IMR-90 (cell line): ENCODE measurements around the gene TNS3. TPM values are rescaled to one million over a fixed set of nuclear protein-coding genes. Genes with fewer than 3 reads are reported as not detected.

Source experiments
- ATAC-seq: fragments of 200-7000 bp; cut with Tn5 transposase; 2 replicates; pipeline ENCODE4 v1.9.1; 2020; ENCODE audit warnings: low read depth, mild to moderate bottlenecking, moderate library complexity
- BruUV-seq: library from RNA; stranded (reverse); fragments of 400-500 nt; replicated peaks from 2 replicates; lab custom pipeline; 2021; lab: Mats Ljungman, UMichigan
- CTCF ChIA-PET: fragments of 300-600 bp; formaldehyde crosslinking; extraction: SDS; loops from one replicate; lab custom pipeline; 2021; ENCODE audit warnings: antibody characterized with exemption; lab: Yijun Ruan, JAX
- POLR2A ChIA-PET: fragments of 300-600 bp; sonication (Branson Sonifier 250); formaldehyde crosslinking; loops from one replicate; lab custom pipeline; 2022; ENCODE audit warnings: antibody characterized with exemption; ENCODE audit not compliant: unreplicated experiment; lab: Charles Lee
- DNase-seq: peaks from one replicate; pipeline ENCODE4 v3.0.0; 2013
- H2AFZ ChIP-seq: replicated peaks from 2 replicates; pipeline ENCODE3; 2013; ENCODE audit warnings: low read length, mild to moderate bottlenecking; ENCODE audit not compliant: poor library complexity
- H2AK5ac ChIP-seq: 2 replicates; pipeline ENCODE4 v1.6.1; 2013; ENCODE audit warnings: low read depth, low read length, inconsistent platforms
- H2AK9ac ChIP-seq: replicated peaks from 2 replicates; pipeline ENCODE3; 2013; ENCODE audit warnings: mild to moderate bottlenecking, low read depth, low read length, moderate library complexity; ENCODE audit not compliant: poor library complexity
- H2BK120ac ChIP-seq: 2 replicates; pipeline ENCODE4 v1.6.1; 2013; ENCODE audit warnings: low read depth, low read length, inconsistent platforms
- H2BK15ac ChIP-seq: 3 replicates; pipeline ENCODE4 v1.6.1; 2013; ENCODE audit warnings: low read depth, low read length, inconsistent platforms
- H2BK20ac ChIP-seq: 2 replicates; pipeline ENCODE4 v1.6.1; 2013; ENCODE audit warnings: low read depth, mild to moderate bottlenecking, inconsistent platforms, low read length, moderate library complexity
- H2BK5ac ChIP-seq: 2 replicates; pipeline ENCODE4 v1.6.1; 2013; ENCODE audit warnings: mild to moderate bottlenecking, low read depth, low read length, inconsistent platforms; ENCODE audit not compliant: poor library complexity, severe bottlenecking
- H3K14ac ChIP-seq: replicated peaks from 2 replicates; pipeline ENCODE4 v1.6.1; 2013; ENCODE audit warnings: low read depth, low read length, inconsistent platforms
- H3K18ac ChIP-seq: 2 replicates; pipeline ENCODE4 v1.6.1; 2013; ENCODE audit warnings: low read depth, low read length, control low read depth
- H3K23ac ChIP-seq: 2 replicates; pipeline ENCODE4 v1.6.1; 2013; ENCODE audit warnings: low read depth, low read length, inconsistent platforms
- H3K27ac ChIP-seq: 2 replicates; pipeline ENCODE4 v1.5.1; 2013; ENCODE audit warnings: mild to moderate bottlenecking, control low read depth, low read length; ENCODE audit not compliant: insufficient read depth
- H3K27me3 ChIP-seq: 2 replicates; pipeline ENCODE4 v1.6.1; 2013; ENCODE audit warnings: low read length; ENCODE audit not compliant: control insufficient read depth, insufficient read depth
- H3K36me3 ChIP-seq: 2 replicates; pipeline ENCODE4 v1.6.1; 2013; ENCODE audit warnings: low read length, mixed read lengths; ENCODE audit not compliant: control insufficient read depth, insufficient read depth
- H3K4ac ChIP-seq: 2 replicates; pipeline ENCODE4 v1.6.1; 2013; ENCODE audit warnings: low read depth, low read length, inconsistent platforms
- H3K4me1 ChIP-seq: 2 replicates; pipeline ENCODE4 v1.6.1; 2013; ENCODE audit warnings: low read length, mixed read lengths; ENCODE audit not compliant: control insufficient read depth, insufficient read depth
- H3K4me2 ChIP-seq: 2 replicates; pipeline ENCODE4 v1.6.1; 2013; ENCODE audit warnings: low read depth, mild to moderate bottlenecking, control low read depth, low read length, moderate library complexity
- H3K4me3 ChIP-seq: 2 replicates; pipeline ENCODE4 v1.5.1; 2013; ENCODE audit warnings: low read depth, mild to moderate bottlenecking, control low read depth, low read length, moderate library complexity; ENCODE audit not compliant: insufficient read depth
- H3K56ac ChIP-seq: 2 replicates; pipeline ENCODE4 v1.6.1; 2013; ENCODE audit warnings: low read length, inconsistent platforms; ENCODE audit not compliant: insufficient read depth; ENCODE audit errors: extremely low read depth
- H3K79me1 ChIP-seq, 2 experiments: 2 replicates each; pipeline ENCODE4 v1.6.1; 2013; ENCODE audit warnings: low read length in 2 of 2, inconsistent platforms in 1 of 2, low read depth in 1 of 2
- H3K9ac ChIP-seq: 2 replicates; pipeline ENCODE4 v1.6.1; 2013; ENCODE audit warnings: low read depth, low read length, control low read depth
- H3K9me1 ChIP-seq: 2 replicates; pipeline ENCODE4 v1.6.1; 2013; ENCODE audit warnings: low read length, inconsistent platforms; ENCODE audit not compliant: insufficient read depth
- H3K9me3 ChIP-seq: 2 replicates; pipeline ENCODE4 v1.6.1; 2013; ENCODE audit warnings: low read length; ENCODE audit not compliant: control insufficient read depth, insufficient read depth
- H4K20me1 ChIP-seq: 2 replicates; pipeline ENCODE4 v1.6.1; 2013; ENCODE audit warnings: low read length, inconsistent platforms; ENCODE audit not compliant: insufficient read depth
- H4K5ac ChIP-seq: 2 replicates; pipeline ENCODE4 v1.6.1; 2013; ENCODE audit warnings: mild to moderate bottlenecking, low read depth, low read length, control low read depth
- H4K8ac ChIP-seq, 2 experiments: 2 replicates each; pipeline ENCODE4 v1.6.1; 2013; ENCODE audit warnings: low read depth in 2 of 2, low read length in 2 of 2, control low read depth in 1 of 2, inconsistent platforms in 1 of 2
- H4K91ac ChIP-seq: 2 replicates; pipeline ENCODE4 v1.6.1; 2013; ENCODE audit warnings: low read depth, low read length, inconsistent platforms; ENCODE audit not compliant: insufficient read depth
- CEBPB ChIP-seq: IDR thresholded peaks from 2 replicates; pipeline ENCODE4 v1.6.1; 2012; ENCODE audit warnings: low read depth, low read length, improper control_type of control experiment
- CHD1 ChIP-seq: IDR thresholded peaks from 2 replicates; pipeline ENCODE4 v1.6.1; 2012; ENCODE audit warnings: low read depth, low read length, improper control_type of control experiment
- FOS ChIP-seq: fragments of 150-350 bp; IDR thresholded peaks from 2 replicates; pipeline ENCODE4 v1.6.1; 2016; ENCODE audit warnings: low read depth, low read length
- MAFK ChIP-seq: IDR thresholded peaks from 2 replicates; pipeline ENCODE4 v1.6.1; 2012; ENCODE audit warnings: low read depth, low read length, improper control_type of control experiment
- MAZ ChIP-seq: IDR thresholded peaks from 2 replicates; pipeline ENCODE4 v1.6.1; 2012; ENCODE audit warnings: low read depth, mild to moderate bottlenecking, low read length, improper control_type of control experiment, moderate library complexity, borderline replicate concordance
- MXI1 ChIP-seq: IDR thresholded peaks from 2 replicates; pipeline ENCODE4 v1.6.1; 2012; ENCODE audit warnings: low read depth, mild to moderate bottlenecking, low read length, moderate library complexity, borderline replicate concordance
- NFE2L2 ChIP-seq: fragments of 150-350 bp; IDR thresholded peaks from 2 replicates; pipeline ENCODE4 v1.6.1; 2016; ENCODE audit warnings: low read depth, mild to moderate bottlenecking, low read length
- POLR2A ChIP-seq: IDR thresholded peaks from 2 replicates; pipeline ENCODE4 v1.6.1; 2012; ENCODE audit warnings: mild to moderate bottlenecking, low read depth, low read length
- RAD21 ChIP-seq: IDR thresholded peaks from 2 replicates; pipeline ENCODE4 v1.6.1; 2012; ENCODE audit warnings: low read length, improper control_type of control experiment
- RCOR1 ChIP-seq: IDR thresholded peaks from 2 replicates; pipeline ENCODE4 v1.6.1; 2012; ENCODE audit warnings: mild to moderate bottlenecking, low read length, improper control_type of control experiment; ENCODE audit not compliant: insufficient replicate concordance
- WGBS, 2 experiments: methylation state at CpG; one replicate each; pipeline versions ENCODE4 v1.1.5 to v1.1.7; 2013; ENCODE audit warnings: missing lambda C conversion rate in 2 of 2; ENCODE audit not compliant: insufficient read length in 1 of 2; ENCODE audit errors: extremely low coverage in 2 of 2; 5-methylcytosine and 5-hydroxymethylcytosine counted together
- dilution Hi-C: fragments of 300-500 bp; cut with HindIII; formaldehyde crosslinking; loops from one replicate; pipeline ENCODE4 v1.14.3; 2018; ENCODE audit warnings: low sequenced_read_pairs; ENCODE audit not compliant: unreplicated experiment
- in situ Hi-C: fragments of 300-500 bp; cut with MboI; formaldehyde crosslinking; loops from 3 replicates; pipeline ENCODE4 v1.14.3; 2019; ENCODE audit warnings: low sequenced_read_pairs, inconsistent platforms, mixed read lengths
- intact Hi-C: fragments of 100-400 bp; cut with micrococcal nuclease; formaldehyde crosslinking; loops from 2 replicates; pipeline ENCODE4 v1.10.0; 2022
- polyA plus RNA-seq, 3 experiments: library from polyadenylated mRNA; depleted of rRNA; stranded (reverse); fragments of >200 nt; gene quantifications; 2 replicates each; pipeline ENCODE4 v1.2.3, GENCODE V29; 2012; ENCODE audit warnings: low replicate concordance in 1 of 3
- total RNA-seq: library from RNA; depleted of rRNA; stranded (reverse); fragments of >200 nt; gene quantifications from 2 replicates; pipeline ENCODE4 v1.2.3, GENCODE V29; 2012
- TF ChIP-seq, protein P1 (sequence below): conservative IDR thresholded peaks from 2 replicates; pipeline ENCODE4 v1.5.1; 2012; ENCODE audit warnings: mild to moderate bottlenecking, low read depth, low read length, improper control_type of control experiment
- TF ChIP-seq, protein P2 (sequence below): fragments of 150-350 bp; IDR thresholded peaks from 2 replicates; pipeline ENCODE4 v1.6.1; 2017; ENCODE audit warnings: mild to moderate bottlenecking, antibody characterized with exemption, low read length, low read depth

The TNS3 gene
- total and polyA plus RNA-seq, 2 of the 4 experiments (the other 2 are of a cell fraction), result 64.3 to 79.2 TPM

DNA sequence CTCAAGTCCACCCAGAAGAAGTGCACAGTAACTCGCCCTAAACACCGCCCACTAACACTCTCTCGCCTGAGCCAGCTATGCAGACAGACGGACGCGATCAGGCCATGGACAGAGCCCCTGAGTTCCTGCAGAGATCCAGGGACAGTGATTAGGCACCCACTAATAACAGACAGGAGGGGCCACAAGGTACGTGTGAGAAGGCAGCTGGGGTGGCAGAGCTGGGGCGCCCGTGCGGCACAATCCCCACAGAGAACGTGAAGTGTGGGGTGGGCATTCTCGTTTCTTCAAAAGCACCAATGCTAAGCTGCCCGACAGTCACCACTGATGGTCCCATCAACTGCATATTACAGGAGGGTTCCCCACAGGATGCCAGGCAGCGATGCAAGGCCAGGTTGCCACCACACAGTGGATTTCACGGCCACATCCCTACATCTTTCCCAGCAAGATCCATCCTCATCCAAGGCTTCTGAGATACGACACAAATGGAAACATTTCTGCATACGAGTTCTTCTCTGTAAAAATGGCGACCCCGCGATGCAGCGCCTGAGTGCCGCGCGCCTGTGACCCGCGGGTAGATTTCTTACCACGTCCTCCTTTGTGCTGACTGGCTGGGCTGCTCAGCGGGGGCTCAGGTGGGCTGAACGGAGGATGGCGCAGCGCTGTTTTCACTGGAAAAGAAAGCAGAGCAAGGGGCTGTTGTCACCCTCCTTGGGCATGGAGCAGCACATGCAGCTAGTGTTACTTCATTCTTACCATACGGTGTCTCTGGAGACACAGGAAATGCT, 237.5 kb downstream of the TNS3 start (continued):
- no peak for TF ChIP-seq MXI1

DNA sequence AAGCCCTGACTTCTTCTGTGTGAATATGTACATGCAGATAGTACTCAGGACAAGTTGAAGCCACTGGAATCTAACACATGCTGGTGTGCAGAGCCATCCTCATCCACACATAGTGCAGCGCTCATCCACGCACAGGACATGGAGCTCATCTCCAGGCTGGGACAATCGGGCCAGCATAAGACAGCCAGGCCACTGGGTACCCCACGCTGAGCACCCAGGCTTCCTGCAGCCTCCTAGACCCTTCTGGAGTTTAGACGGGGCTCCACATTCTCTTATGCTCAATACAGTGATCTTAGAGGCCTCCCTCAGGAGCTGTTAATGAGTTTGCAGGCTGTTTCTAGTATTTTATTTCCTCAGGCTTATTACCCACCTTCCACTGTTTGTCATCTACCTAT, 238.9 kb downstream of the TNS3 start:
- dilution Hi-C loops (no loop called here), intact Hi-C loops (no loop called here), in situ Hi-C loops (no loop called here)
- Histone ChIP-seq H4K20me1 (peaks cover 30% of the 10 kb centered on the region; the same call in 1 of the 2 replicates), H3K27ac (no peak overlapping the region), H3K4me2 (no peak overlapping the region), H3K56ac (no peak overlapping the region), H4K91ac (no peak overlapping the region), H2AK9ac (no peak overlapping the region), H2BK20ac (no peak overlapping the region), H2AK5ac (no peak overlapping the region), H3K36me3 (peaks cover 37% of the 10 kb centered on the region), H2AFZ (no peak overlapping the region), H3K9ac (no peak overlapping the region), H3K18ac (no peak overlapping the region), H3K4me1 (no peaks in the 10 kb centered on the region), H4K5ac (no peak overlapping the region), H3K23ac (no peak overlapping the region), H2BK15ac (no peak overlapping the region), H3K14ac (no peak overlapping the region), H3K9me1 (peaks cover 30% of the 10 kb centered on the region; the same call in 1 of the 2 replicates), H3K79me1 (peaks cover 16 to 54% of the 10 kb centered on the region in 2 experiments), H2BK120ac (no peak overlapping the region), H4K8ac (no peak overlapping the region), H3K4me3 (no peak overlapping the region), H3K9me3 (no peaks in the 10 kb centered on the region), H3K4ac (no peak overlapping the region), H2BK5ac (no peak overlapping the region), H3K27me3 (no peaks in the 10 kb centered on the region)
- ChIA-PET POLR2A (interaction anchor here (0.5 kb wide), 1 partner anchor 624 kb away, joined by 3 read pairs; no protein-coding TSS in a partner anchor), CTCF (no interaction called here)
- no peak for DNase-seq
- WGBS, 2 experiments, result 100% methylated on average over 1 of the region's 5 CpGs; no CpG with 5 or more reads in 1 of the 2 experiments
- BruUV-seq, result no TSS peak
- ATAC-seq, result no peak
- TF ChIP-seq FOS, result no peak
- TF ChIP-seq CEBPB, result no peak
- TF ChIP-seq, protein P1, sequence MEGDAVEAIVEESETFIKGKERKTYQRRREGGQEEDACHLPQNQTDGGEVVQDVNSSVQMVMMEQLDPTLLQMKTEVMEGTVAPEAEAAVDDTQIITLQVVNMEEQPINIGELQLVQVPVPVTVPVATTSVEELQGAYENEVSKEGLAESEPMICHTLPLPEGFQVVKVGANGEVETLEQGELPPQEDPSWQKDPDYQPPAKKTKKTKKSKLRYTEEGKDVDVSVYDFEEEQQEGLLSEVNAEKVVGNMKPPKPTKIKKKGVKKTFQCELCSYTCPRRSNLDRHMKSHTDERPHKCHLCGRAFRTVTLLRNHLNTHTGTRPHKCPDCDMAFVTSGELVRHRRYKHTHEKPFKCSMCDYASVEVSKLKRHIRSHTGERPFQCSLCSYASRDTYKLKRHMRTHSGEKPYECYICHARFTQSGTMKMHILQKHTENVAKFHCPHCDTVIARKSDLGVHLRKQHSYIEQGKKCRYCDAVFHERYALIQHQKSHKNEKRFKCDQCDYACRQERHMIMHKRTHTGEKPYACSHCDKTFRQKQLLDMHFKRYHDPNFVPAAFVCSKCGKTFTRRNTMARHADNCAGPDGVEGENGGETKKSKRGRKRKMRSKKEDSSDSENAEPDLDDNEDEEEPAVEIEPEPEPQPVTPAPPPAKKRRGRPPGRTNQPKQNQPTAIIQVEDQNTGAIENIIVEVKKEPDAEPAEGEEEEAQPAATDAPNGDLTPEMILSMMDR, result no peak
- TF ChIP-seq RAD21, result no peak
- no peak for TF ChIP-seq POLR2A
- TF ChIP-seq NFE2L2, result no peak
- TF ChIP-seq, protein P2, sequence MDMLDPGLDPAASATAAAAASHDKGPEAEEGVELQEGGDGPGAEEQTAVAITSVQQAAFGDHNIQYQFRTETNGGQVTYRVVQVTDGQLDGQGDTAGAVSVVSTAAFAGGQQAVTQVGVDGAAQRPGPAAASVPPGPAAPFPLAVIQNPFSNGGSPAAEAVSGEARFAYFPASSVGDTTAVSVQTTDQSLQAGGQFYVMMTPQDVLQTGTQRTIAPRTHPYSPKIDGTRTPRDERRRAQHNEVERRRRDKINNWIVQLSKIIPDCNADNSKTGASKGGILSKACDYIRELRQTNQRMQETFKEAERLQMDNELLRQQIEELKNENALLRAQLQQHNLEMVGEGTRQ, result no peak
- no peak for TF ChIP-seq MAFK
- TF ChIP-seq RCOR1, result no peak
- no peak for TF ChIP-seq CHD1
- TF ChIP-seq MXI1, result no peak
- TF ChIP-seq MAZ, result no peak
